Thymus (tissue), 11 donors: ENCODE results near the gene CISTR. TPM values are rescaled to one million over a fixed set of nuclear protein-coding genes. Genes with fewer than 3 reads are reported as not detected.
"Not testable (repeated sequence)": the region's sequence is repeated elsewhere in the genome, so short reads cannot be mapped to it uniquely, and the experiment has no call there.

Source experiments
- DNase-seq, 9 donors: peaks; one replicate each; pipeline ENCODE4 v3.0.0-alpha.2; 2013; ENCODE audit warnings: low spot score in 9 of 9, low read depth in 6 of 9, missing footprints in 1 of 9
- H3K27ac ChIP-seq, 2 donors: one replicate each; pipeline ENCODE4 v1.5.1; 2013; ENCODE audit warnings: control low read depth in 1 of 2, low read depth in 1 of 2, low read length in 1 of 2, mild to moderate bottlenecking in 1 of 2, moderate library complexity in 1 of 2
- H3K27me3 ChIP-seq, 2 donors: one replicate each; pipeline ENCODE4 v1.5.1; 2013; ENCODE audit warnings: low read length in 1 of 2; ENCODE audit not compliant: control insufficient read depth in 2 of 2, insufficient read depth in 1 of 2
- H3K36me3 ChIP-seq, 2 donors: one replicate each; pipeline ENCODE4 v1.5.1; 2013; ENCODE audit warnings: low read length in 1 of 2, mild to moderate bottlenecking in 1 of 2, moderate library complexity in 1 of 2; ENCODE audit not compliant: control insufficient read depth in 2 of 2, insufficient read depth in 2 of 2
- H3K4me1 ChIP-seq, 2 donors: one replicate each; pipeline ENCODE4 v1.5.1; 2013; ENCODE audit warnings: low read length in 2 of 2; ENCODE audit not compliant: control insufficient read depth in 2 of 2, insufficient read depth in 2 of 2
- H3K4me3 ChIP-seq, 2 donors: one replicate each; pipeline ENCODE4 v1.5.1; 2013; ENCODE audit warnings: low read length in 2 of 2, control low read depth in 1 of 2, mild to moderate bottlenecking in 1 of 2
- H3K9me3 ChIP-seq, 2 donors: one replicate each; pipeline ENCODE4 v1.5.1; 2013; ENCODE audit warnings: low read length in 1 of 2, mild to moderate bottlenecking in 1 of 2; ENCODE audit not compliant: control insufficient read depth in 2 of 2, insufficient read depth in 1 of 2
- WGBS: extraction: QIAGEN DNeasy Blood & Tissue Kit; methylation state at CpG from one replicate; pipeline ENCODE4 v1.1.7; 2013; 5-methylcytosine and 5-hydroxymethylcytosine counted together
- polyA plus RNA-seq: library from polyadenylated mRNA; stranded (reverse); fragments of 200-250 nt; gene quantifications from one replicate; pipeline ENCODE4 v1.2.3, GENCODE V29; 2013
- total RNA-seq: library from RNA; stranded (reverse); fragments of 120-200 nt; gene quantifications from one replicate; pipeline ENCODE4 v1.2.4, GENCODE V29; 2013
- donor health status: healthy.

Gene CISTR
- total and polyA plus RNA-seq, 2 donors: not detected

DNA sequence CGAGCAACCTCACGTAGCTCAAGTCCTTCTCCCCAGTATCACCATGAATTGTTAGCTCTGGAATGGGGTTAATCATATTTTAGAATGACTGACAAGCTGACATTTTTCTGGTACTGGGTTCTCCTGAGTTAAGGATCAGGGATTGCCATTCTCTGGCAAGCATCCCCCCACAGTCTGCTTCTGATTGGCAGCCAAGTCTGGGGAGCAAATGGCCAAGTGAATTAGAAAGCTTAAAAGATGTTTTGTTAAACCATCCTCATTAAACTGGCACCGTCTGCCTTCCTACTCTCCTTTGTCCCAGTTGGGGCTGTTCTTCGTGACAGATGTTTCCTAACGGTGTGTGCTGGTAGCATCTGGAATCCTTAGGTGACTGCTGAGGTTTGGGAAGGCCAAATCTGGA is 17.2 kb upstream of the CISTR start:
- no peak overlapping the region for H3K4me3 ChIP-seq
- H3K27ac ChIP-seq: no peak overlapping the region
- WGBS: 81% methylated on average over 5 of the region's 5 CpGs
- H3K4me1 ChIP-seq: no peaks in the 10 kb centered on the region
- H3K9me3 ChIP-seq: no peaks in the 10 kb centered on the region
- H3K27me3 ChIP-seq: peaks cover 4 to 42% of the 10 kb centered on the region in 2 donors
- H3K36me3 ChIP-seq: no peaks in the 10 kb centered on the region
- DNase-seq: no peak

DNA sequence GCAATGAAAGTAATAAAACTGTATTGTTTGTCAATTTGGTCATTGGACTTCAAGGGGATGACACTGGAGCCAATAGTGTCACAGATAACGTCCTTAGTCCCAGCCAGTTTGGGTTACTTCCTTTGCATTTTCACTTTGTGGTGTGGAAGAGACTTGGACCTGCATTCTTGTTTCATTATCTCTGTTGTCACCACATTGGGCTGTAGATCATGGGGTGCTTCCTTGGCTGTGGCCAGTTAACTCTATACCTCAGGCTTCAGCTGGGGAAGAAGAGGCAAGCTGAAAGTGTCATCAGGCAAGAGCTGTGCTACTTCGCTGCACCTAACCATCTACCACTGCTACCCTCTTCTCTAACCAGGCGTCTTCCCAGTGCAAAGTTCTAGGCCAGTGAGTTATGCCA is 15.1 kb upstream of the CISTR start:
- H3K4me3 ChIP-seq: no peak overlapping the region
- H3K4me1 ChIP-seq: no peaks in the 10 kb centered on the region
- no peak for DNase-seq
- no peaks in the 10 kb centered on the region for H3K9me3 ChIP-seq
- peaks cover 7 to 53% of the 10 kb centered on the region in 2 donors for H3K27me3 ChIP-seq
- WGBS: 71% methylated on average over 3 of the region's 3 CpGs
- no peak overlapping the region for H3K27ac ChIP-seq
- H3K36me3 ChIP-seq: no peaks in the 10 kb centered on the region

DNA sequence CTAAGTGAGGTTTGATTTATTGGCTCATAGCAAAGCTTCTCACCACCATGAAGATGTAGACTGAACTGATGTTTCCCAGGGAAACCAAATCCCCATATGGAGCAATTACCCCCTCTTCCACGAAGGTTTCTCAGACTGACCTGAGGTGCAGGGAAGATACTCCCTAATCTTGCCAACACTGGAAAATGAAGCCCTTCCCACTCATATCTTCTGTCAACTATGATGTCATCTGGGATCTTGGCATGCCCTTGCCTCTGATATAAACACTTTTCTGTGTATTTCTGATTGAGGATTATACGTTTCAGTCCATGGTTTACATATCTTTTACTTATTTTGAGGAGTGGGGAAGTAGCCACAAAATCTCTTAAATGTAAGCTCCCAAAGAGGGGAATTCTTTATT is 14.1 kb upstream of the CISTR start:
- Histone ChIP-seq H3K36me3 (no peaks in the 10 kb centered on the region), H3K27me3 (peaks cover 9 to 61% of the 10 kb centered on the region in 2 donors), H3K4me1 (no peaks in the 10 kb centered on the region), H3K9me3 (no peaks in the 10 kb centered on the region), H3K27ac (no peak overlapping the region), H3K4me3 (no peak overlapping the region)
- no peak for DNase-seq
- WGBS: 80% methylated on average over 2 of the region's 2 CpGs

DNA sequence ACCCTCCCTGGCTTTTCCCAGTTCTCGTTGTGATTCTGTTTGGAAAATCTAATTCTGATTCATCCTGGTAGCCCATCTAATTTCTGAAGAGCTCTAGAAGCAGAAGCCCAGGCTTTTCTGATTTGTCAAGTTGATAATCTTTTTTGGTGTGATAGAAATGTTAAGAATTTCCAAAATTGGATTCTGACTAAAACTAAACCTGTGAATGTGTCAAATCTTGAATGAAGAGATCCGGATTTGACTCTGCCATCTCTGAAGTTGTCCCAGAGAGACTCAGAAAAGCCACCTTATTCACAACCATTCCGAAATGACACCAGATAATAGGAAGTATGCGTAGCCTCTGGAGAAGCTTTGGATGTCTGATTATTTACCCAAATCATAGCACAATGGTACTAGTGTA is 12.8 kb upstream of the CISTR start:
- Histone ChIP-seq H3K27me3 (peaks cover 9 to 64% of the 10 kb centered on the region in 2 donors), H3K4me1 (no peaks in the 10 kb centered on the region), H3K4me3 (no peak overlapping the region), H3K9me3 (no peaks in the 10 kb centered on the region), H3K36me3 (no peaks in the 10 kb centered on the region), H3K27ac (no peak overlapping the region)
- DNase-seq: no peak
- WGBS: 91% methylated on average over 4 of the region's 4 CpGs

DNA sequence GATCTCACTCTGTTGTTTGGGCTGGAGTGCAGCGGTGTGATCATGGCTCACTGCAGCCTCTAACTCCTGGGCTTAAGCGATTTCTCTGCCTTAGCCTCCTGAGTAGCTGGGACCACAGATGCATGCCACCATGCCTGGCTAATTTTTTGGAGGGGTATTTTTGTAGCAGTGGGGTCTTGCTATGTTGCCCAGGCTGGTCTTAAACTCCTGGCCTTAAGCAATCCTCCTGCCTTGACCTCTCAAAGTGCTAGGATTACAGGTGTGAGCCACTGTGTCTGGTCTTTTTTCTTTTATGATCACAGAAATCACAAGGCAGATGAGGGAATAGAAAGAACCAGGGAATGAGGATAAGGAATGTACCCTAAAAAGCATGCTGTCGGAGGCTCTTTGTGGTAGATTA is 11.0 kb upstream of the CISTR start:
- not testable (repeated sequence) for H3K9me3 ChIP-seq, H3K4me1 ChIP-seq, H3K4me3 ChIP-seq, H3K36me3 ChIP-seq, H3K27ac ChIP-seq, DNase-seq
- peaks cover 12 to 69% of the 10 kb centered on the region in 2 donors for H3K27me3 ChIP-seq
- WGBS: 98% methylated on average over 3 of the region's 3 CpGs

DNA sequence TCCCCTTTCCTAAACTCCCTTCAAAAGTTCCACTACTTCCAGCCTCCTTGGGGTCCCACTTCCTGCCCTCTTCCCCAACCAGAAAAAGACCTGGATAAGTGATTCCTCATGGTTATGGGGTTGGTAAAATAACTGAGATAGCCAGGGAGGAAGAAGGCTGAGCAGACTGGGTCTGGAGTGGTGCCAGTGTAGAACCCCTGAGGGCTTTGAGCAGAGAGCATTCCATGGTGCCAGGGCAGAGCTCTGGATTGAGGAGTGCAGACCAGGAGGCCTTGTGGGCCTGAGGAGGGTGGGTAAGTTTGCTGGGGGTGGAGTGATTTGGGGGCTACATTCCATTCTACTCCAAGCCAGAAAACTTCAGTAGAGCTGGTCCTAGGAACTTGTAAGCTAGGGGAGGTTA is 9.5 kb upstream of the CISTR start:
- Histone ChIP-seq H3K27me3 (peaks cover 12 to 77% of the 10 kb centered on the region in 2 donors), H3K4me1 (peaks cover 0 to 4% of the 10 kb centered on the region in 2 donors), H3K9me3 (peaks cover 0 to 3% of the 10 kb centered on the region in 2 donors), H3K27ac (no peak overlapping the region), H3K4me3 (no peak overlapping the region), H3K36me3 (no peaks in the 10 kb centered on the region)
- DNase-seq: no peak

DNA sequence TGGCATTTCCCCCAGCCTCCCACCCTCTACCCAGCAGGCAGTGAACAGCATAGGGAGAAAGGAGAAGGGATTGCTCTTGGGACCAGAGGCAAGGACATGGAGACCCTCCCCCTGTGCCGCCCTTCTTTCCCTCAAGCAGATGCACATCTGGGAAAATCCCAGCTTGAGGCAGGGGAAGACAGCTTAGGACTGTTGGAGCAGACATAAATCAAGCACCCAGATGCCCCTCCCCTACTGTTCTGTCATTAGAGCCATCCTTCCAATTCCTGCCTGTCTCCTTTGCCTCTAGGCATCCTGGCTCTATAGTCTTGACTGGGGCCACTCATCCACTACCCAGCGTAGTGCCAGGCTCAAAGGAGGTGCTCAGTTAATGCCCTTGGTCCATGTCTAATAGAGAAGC is 7.5 kb upstream of the CISTR start:
- Histone ChIP-seq H3K9me3 (peaks cover 0 to 3% of the 10 kb centered on the region in 2 donors), H3K36me3 (no peaks in the 10 kb centered on the region), H3K4me1 (peaks cover 0 to 4% of the 10 kb centered on the region in 2 donors), H3K4me3 (no peak overlapping the region), H3K27ac (no peak overlapping the region), H3K27me3 (peaks cover 26 to 86% of the 10 kb centered on the region in 2 donors)
- DNase-seq: no peak
- 91% methylated on average over 2 of the region's 2 CpGs for WGBS

DNA sequence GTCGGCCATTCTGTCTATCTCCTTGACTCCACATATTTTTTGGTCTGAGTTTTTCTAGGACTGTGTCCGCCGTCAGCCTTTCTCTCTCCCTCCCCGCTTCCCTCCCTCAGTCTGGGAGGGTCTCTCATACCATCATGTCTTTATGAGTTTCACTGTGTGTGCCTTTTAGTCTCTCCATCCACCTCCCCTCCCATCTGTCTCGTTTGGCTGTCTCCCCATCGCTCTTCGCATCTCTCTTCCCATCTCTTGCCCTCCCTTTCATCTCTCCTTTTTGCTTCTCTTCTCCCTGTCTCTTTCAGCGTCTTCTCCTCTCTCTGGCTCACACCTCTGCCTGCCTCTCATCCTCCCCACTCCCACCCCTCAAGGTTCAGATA is 6.9 kb upstream of the CISTR start:
- no peak for DNase-seq
- H3K27me3 ChIP-seq: peaks cover 32 to 87% of the 10 kb centered on the region in 2 donors

DNA sequence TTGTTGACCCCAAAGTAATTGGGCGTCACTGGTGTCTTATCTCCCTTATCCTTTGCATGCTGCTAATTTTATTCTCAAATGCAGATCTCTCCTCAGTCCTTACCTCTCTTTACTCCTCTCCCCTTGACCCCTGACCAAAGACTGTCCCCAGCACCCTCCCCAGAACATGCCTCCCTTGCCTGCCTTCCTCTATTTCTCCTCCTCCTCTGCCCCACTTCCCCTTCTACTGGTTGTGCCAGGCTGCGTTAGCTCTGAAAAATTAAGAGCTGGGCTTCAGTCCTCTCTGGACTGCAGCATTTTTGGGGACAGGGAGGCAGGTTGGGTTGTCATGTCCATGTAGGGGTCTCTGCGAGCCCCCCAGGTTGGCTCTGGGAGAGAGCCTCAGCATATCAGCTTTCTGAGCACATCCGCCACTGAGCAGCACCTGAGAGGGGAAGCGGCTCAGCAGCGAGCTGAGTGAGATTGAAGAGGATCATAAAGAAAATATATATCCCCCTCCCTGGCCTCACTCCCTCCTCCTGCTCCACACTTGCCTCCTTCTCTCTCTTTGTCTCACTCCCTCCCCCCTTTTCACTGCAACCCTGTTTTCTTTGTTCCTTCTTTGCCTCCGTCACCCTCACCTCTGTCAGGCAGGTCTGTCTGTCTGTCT is 6.4 kb upstream of the CISTR start:
- Histone ChIP-seq H3K4me3 (no peak overlapping the region), H3K9me3 (peaks cover 0 to 3% of the 10 kb centered on the region in 2 donors), H3K4me1 (peaks cover 0 to 4% of the 10 kb centered on the region in 2 donors), H3K36me3 (no peaks in the 10 kb centered on the region), H3K27ac (no peak overlapping the region), H3K27me3 (peaks cover 29 to 88% of the 10 kb centered on the region in 2 donors)
- WGBS: 40% methylated on average over 7 of the region's 7 CpGs
- no peak for DNase-seq

More for the DNA sequence above, 6.9 kb upstream of the CISTR start:
- Histone ChIP-seq H3K36me3 (no peaks in the 10 kb centered on the region), H3K27ac (no peak overlapping the region), H3K4me3 (no peak overlapping the region), H3K9me3 (peaks cover 0 to 3% of the 10 kb centered on the region in 2 donors), H3K4me1 (peaks cover 0 to 4% of the 10 kb centered on the region in 2 donors)
- 62% methylated on average over 8 of the region's 8 CpGs for WGBS
